Measurements from ENCODE around the gene MTR.
A peak's percentile ranks its signal among the peaks of the same experiment; 100 is the strongest.

The MTR gene

GRCh38 chr1:236779312-236779711, 15.8 kb upstream of the MTR start:
- no peak for DNase-seq (ENCODE audit: low spot score)

- DNase-seq (ENCODE audit: low spot score), result no peak
Measured at GRCh38 chr1:236785477-236785876, 9.6 kb upstream of the MTR start.

GRCh38 chr1:236786453-236786852, 8.6 kb upstream of the MTR start:
- DNase-seq (ENCODE audit: low spot score), result no peak

- DNase-seq (ENCODE audit: low spot score), result no peak
Measured at GRCh38 chr1:236794585-236795034, 482 bp upstream of the MTR start.

GRCh38 chr1:236795757-236796667, 920 bp downstream of the MTR start:
- peak; percentile 21 for DNase-seq (ENCODE audit: low spot score)

- no peak for DNase-seq (ENCODE audit: low spot score)
Measured at GRCh38 chr1:236799001-236799400, 3.9 kb downstream of the MTR start.

- no peak for DNase-seq (ENCODE audit: low spot score)
Measured at GRCh38 chr1:236800002-236800620, 5.0 kb downstream of the MTR start.

GRCh38 chr1:236800623-236801022, 5.5 kb downstream of the MTR start:
- DNase-seq (ENCODE audit: low spot score), result no peak

- DNase-seq (ENCODE audit: low spot score), result no peak
Measured at GRCh38 chr1:236802264-236802663, 7.2 kb downstream of the MTR start.

- DNase-seq (ENCODE audit: low spot score), result no peak
Measured at GRCh38 chr1:236806634-236807033, 11.5 kb downstream of the MTR start.

GRCh38 chr1:236808005-236808404, 12.9 kb downstream of the MTR start:
- no peak for DNase-seq (ENCODE audit: low spot score)

- no peak for DNase-seq (ENCODE audit: low spot score)
Measured at GRCh38 chr1:236808564-236809130, 13.6 kb downstream of the MTR start.

GRCh38 chr1:236809148-236809547, 14.1 kb downstream of the MTR start:
- DNase-seq (ENCODE audit: low spot score), result no peak

- DNase-seq (ENCODE audit: low spot score), result no peak
Measured at GRCh38 chr1:236810018-236810417, 14.9 kb downstream of the MTR start.

- DNase-seq (ENCODE audit: low spot score), result no peak
Measured at GRCh38 chr1:236812334-236813030, 17.4 kb downstream of the MTR start.

- no peak for DNase-seq (ENCODE audit: low spot score)
Measured at GRCh38 chr1:236815941-236816340, 20.8 kb downstream of the MTR start.

- no peak for DNase-seq (ENCODE audit: low spot score)
Measured at GRCh38 chr1:236819856-236820255, 24.8 kb downstream of the MTR start.

GRCh38 chr1:236821091-236821627, 26.1 kb downstream of the MTR start:
- no peak for DNase-seq (ENCODE audit: low spot score)

- no peak for DNase-seq (ENCODE audit: low spot score)
Measured at GRCh38 chr1:236823559-236823958, 28.5 kb downstream of the MTR start.

- DNase-seq (ENCODE audit: low spot score), result no peak
Measured at GRCh38 chr1:236829085-236829484, 34.0 kb downstream of the MTR start.

- no peak for DNase-seq (ENCODE audit: low spot score)
Measured at GRCh38 chr1:236830116-236830515, 35.0 kb downstream of the MTR start.

GRCh38 chr1:236830560-236830959, 35.5 kb downstream of the MTR start:
- DNase-seq (ENCODE audit: low spot score), result no peak

All from hepatic stellate cell (primary cell).